HT1080 (cell line): ENCODE data around the gene TMEM132D. TPM values are rescaled to one million over a fixed set of nuclear protein-coding genes. Genes with fewer than 3 reads are reported as not detected.
A peak's percentile ranks its signal among the peaks of the same experiment; 100 is the strongest.

ENCODE experiments used
- DNase-seq: peaks from one replicate; pipeline ENCODE4 v3.0.0-alpha.2; 2015; ENCODE audit warnings: low read depth
- total RNA-seq: library from RNA; depleted of rRNA; stranded (reverse); fragments of >200 nt; shearing (Covaris generic); gene quantifications from 2 replicates; pipeline ENCODE4 v1.2.3, GENCODE V29; 2014

The TMEM132D gene
- total RNA-seq, 1 experiment from 2014 or later: 2.7 TPM

- DNase-seq: no peak
Measured at GRCh38 chr12:129604506-129604905, 299.3 kb downstream of the TMEM132D start.

- DNase-seq: no peak
Measured at GRCh38 chr12:129599406-129599805, 304.4 kb downstream of the TMEM132D start.

- DNase-seq: peak; percentile 66
Measured at GRCh38 chr12:129594098-129594497, 309.7 kb downstream of the TMEM132D start.

GRCh38 chr12:129592449-129592848 is 311.4 kb downstream of the TMEM132D start:
- DNase-seq: no peak

- DNase-seq: no peak
Measured at GRCh38 chr12:129589503-129589902, 314.3 kb downstream of the TMEM132D start.

GRCh38 chr12:129588142-129588541 is 315.7 kb downstream of the TMEM132D start:
- DNase-seq: peak; percentile 24

GRCh38 chr12:129585296-129585695 is 318.5 kb downstream of the TMEM132D start:
- no peak for DNase-seq

- DNase-seq: no peak
Measured at GRCh38 chr12:129579879-129580278, 323.9 kb downstream of the TMEM132D start.

- DNase-seq: no peak
Measured at GRCh38 chr12:129571901-129572494, 331.8 kb downstream of the TMEM132D start.

- DNase-seq: peak; percentile 82
Measured at GRCh38 chr12:129570796-129571400, 332.9 kb downstream of the TMEM132D start.

- no peak for DNase-seq
Measured at GRCh38 chr12:129566800-129567199, 337.0 kb downstream of the TMEM132D start.

GRCh38 chr12:129564768-129565167 is 339.1 kb downstream of the TMEM132D start:
- DNase-seq: peak; percentile 89

GRCh38 chr12:129563266-129563665 is 340.6 kb downstream of the TMEM132D start:
- no peak for DNase-seq

- DNase-seq: no peak
Measured at GRCh38 chr12:129561304-129561703, 342.5 kb downstream of the TMEM132D start.

GRCh38 chr12:129559776-129560175 is 344.0 kb downstream of the TMEM132D start:
- no peak for DNase-seq

GRCh38 chr12:129558036-129558435 is 345.8 kb downstream of the TMEM132D start:
- DNase-seq: peak; percentile 87

- no peak for DNase-seq
Measured at GRCh38 chr12:129556082-129556481, 347.7 kb downstream of the TMEM132D start.

GRCh38 chr12:129552996-129553750 is 350.7 kb downstream of the TMEM132D start:
- DNase-seq: peak; percentile 85

- DNase-seq: no peak
Measured at GRCh38 chr12:129551441-129551840, 352.4 kb downstream of the TMEM132D start.

- no peak for DNase-seq
Measured at GRCh38 chr12:129550353-129550752, 353.5 kb downstream of the TMEM132D start.

GRCh38 chr12:129549656-129550055 is 354.2 kb downstream of the TMEM132D start:
- DNase-seq: no peak

- DNase-seq: peak; percentile 89
Measured at GRCh38 chr12:129549020-129549419, 354.8 kb downstream of the TMEM132D start.

- peak; percentile 11 for DNase-seq
Measured at GRCh38 chr12:129544716-129545115, 359.1 kb downstream of the TMEM132D start.
